ENCODE results near the gene PITRM1.

The PITRM1 gene

GRCh38 chr10:3104251-3104918, 68.2 kb downstream of the PITRM1 start:
- no peak for DNase-seq (ENCODE audit: low read depth in 2 of 2, low spot score in 1 of 2)

GRCh38 chr10:3103646-3104045, 68.9 kb downstream of the PITRM1 start:
- DNase-seq (ENCODE audit: low read depth in 2 of 2, low spot score in 1 of 2), result no peak

GRCh38 chr10:3102720-3103427, 69.7 kb downstream of the PITRM1 start:
- DNase-seq (ENCODE audit: low read depth in 2 of 2, low spot score in 1 of 2), result no peak

- no peak for DNase-seq (ENCODE audit: low read depth in 2 of 2, low spot score in 1 of 2)
Measured at GRCh38 chr10:3100856-3101640, 71.5 kb downstream of the PITRM1 start.

GRCh38 chr10:3100093-3100792, 72.3 kb downstream of the PITRM1 start:
- DNase-seq (ENCODE audit: low read depth in 2 of 2, low spot score in 1 of 2), result no peak

GRCh38 chr10:3099291-3100092, 73.1 kb downstream of the PITRM1 start:
- no peak for DNase-seq (ENCODE audit: low read depth in 2 of 2, low spot score in 1 of 2)

- no peak for DNase-seq (ENCODE audit: low read depth in 2 of 2, low spot score in 1 of 2)
Measured at GRCh38 chr10:3098689-3099088, 73.9 kb downstream of the PITRM1 start.

GRCh38 chr10:3097160-3097559, 75.4 kb downstream of the PITRM1 start:
- DNase-seq (ENCODE audit: low read depth in 2 of 2, low spot score in 1 of 2), result no peak

- DNase-seq (ENCODE audit: low read depth in 2 of 2, low spot score in 1 of 2), result no peak
Measured at GRCh38 chr10:3096149-3096548, 76.4 kb downstream of the PITRM1 start.

- peak; percentile 18 to 29 for DNase-seq (ENCODE audit: low read depth in 2 of 2, low spot score in 1 of 2)
Measured at GRCh38 chr10:3095373-3096139, 77.0 kb downstream of the PITRM1 start.

GRCh38 chr10:3094609-3095036, 78.0 kb downstream of the PITRM1 start:
- no peak for DNase-seq (ENCODE audit: low read depth in 2 of 2, low spot score in 1 of 2)

GRCh38 chr10:3093996-3094395, 78.6 kb downstream of the PITRM1 start:
- DNase-seq (ENCODE audit: low read depth in 2 of 2, low spot score in 1 of 2), result no peak

GRCh38 chr10:3091921-3092320, 80.7 kb downstream of the PITRM1 start:
- no peak for DNase-seq (ENCODE audit: low read depth in 2 of 2, low spot score in 1 of 2)

- no peak for DNase-seq (ENCODE audit: low read depth in 2 of 2, low spot score in 1 of 2)
Measured at GRCh38 chr10:3090914-3091787, 81.4 kb downstream of the PITRM1 start.

- DNase-seq (ENCODE audit: low read depth in 2 of 2, low spot score in 1 of 2), result no peak
Measured at GRCh38 chr10:3090388-3090787, 82.2 kb downstream of the PITRM1 start.
